ENCODE measurements around the gene CELSR1. TPM values are rescaled to one million over a fixed set of nuclear protein-coding genes. Genes with fewer than 3 reads are reported as not detected.

CELSR1 gene
- total RNA-seq, 1 donor from 2014 or later: 18.8 TPM

- H3K9me3 Mint-ChIP-seq: no peaks in the 10 kb centered on the region
- no peak for DNase-seq (ENCODE audit: low spot score in 2 of 2, unreplicated experiment in 2 of 2)
- no peaks in the 10 kb centered on the region for H3K27me3 Mint-ChIP-seq (ENCODE audit: low read depth)
- TF ChIP-seq CTCF (IDR thresholded peaks at IDR 0.05; ENCODE audit: unreplicated experiment): no peak
- H3K27ac Mint-ChIP-seq: peak overlapping the region; percentile 93
- peak overlapping the region; percentile 94 for H3K4me3 Mint-ChIP-seq
- peaks cover 20% of the 10 kb centered on the region for H3K36me3 Mint-ChIP-seq
- H3K4me1 Mint-ChIP-seq: peaks cover 16% of the 10 kb centered on the region
Measured at GRCh38 chr22:46336119-46337078, 201.0 kb downstream of the CELSR1 start.

- peaks cover 15% of the 10 kb centered on the region for H3K36me3 Mint-ChIP-seq
- peaks cover 16% of the 10 kb centered on the region for H3K4me1 Mint-ChIP-seq
- H3K4me3 Mint-ChIP-seq: peak within 1 kb of the TSS; percentile 94
- peak; percentile 73 to 76 for DNase-seq (ENCODE audit: low spot score in 2 of 2, unreplicated experiment in 2 of 2)
- H3K27me3 Mint-ChIP-seq (ENCODE audit: low read depth): no peaks in the 10 kb centered on the region
- no peaks in the 10 kb centered on the region for H3K9me3 Mint-ChIP-seq
- TF ChIP-seq CTCF (IDR thresholded peaks at IDR 0.05; ENCODE audit: unreplicated experiment): no peak
- H3K27ac Mint-ChIP-seq: peak within 1 kb of the TSS; percentile 97
Measured at GRCh38 chr22:46335201-46336118, 202.0 kb downstream of the CELSR1 start, which contains the start of gene TRMU. Gene TRMU (plus strand): TSS chr22:46335714. CDS start chr22:46335765, 51 bp downstream.

- Mint-ChIP-seq H3K9me3 (no peaks in the 10 kb centered on the region), H3K27ac (no peak overlapping the region), H3K27me3 (ENCODE audit: low read depth) (no peaks in the 10 kb centered on the region), H3K4me1 (peaks cover 10% of the 10 kb centered on the region), H3K36me3 (peaks cover 2% of the 10 kb centered on the region), H3K4me3 (no peak overlapping the region)
- no peak for TF ChIP-seq CTCF (IDR thresholded peaks at IDR 0.05; ENCODE audit: unreplicated experiment)
- DNase-seq (ENCODE audit: low spot score in 2 of 2, unreplicated experiment in 2 of 2): no peak
Measured at GRCh38 chr22:46331496-46331895, 205.9 kb downstream of the CELSR1 start.

- no peaks in the 10 kb centered on the region for H3K27me3 Mint-ChIP-seq (ENCODE audit: low read depth)
- peaks cover 6% of the 10 kb centered on the region for H3K4me1 Mint-ChIP-seq
- TF ChIP-seq CTCF (IDR thresholded peaks at IDR 0.05; ENCODE audit: unreplicated experiment): no peak
- H3K36me3 Mint-ChIP-seq: peaks cover 4% of the 10 kb centered on the region
- no peak overlapping the region for H3K27ac Mint-ChIP-seq
- no peak overlapping the region for H3K4me3 Mint-ChIP-seq
- H3K9me3 Mint-ChIP-seq: no peaks in the 10 kb centered on the region
- no peak for DNase-seq (ENCODE audit: low spot score in 2 of 2, unreplicated experiment in 2 of 2)
Measured at GRCh38 chr22:46330426-46330825, 207.0 kb downstream of the CELSR1 start.

GRCh38 chr22:46329616-46330015 lies 207.8 kb downstream of the CELSR1 start:
- no peak overlapping the region for H3K27ac Mint-ChIP-seq

More at GRCh38 chr22:46329616-46330015, 207.8 kb downstream of the CELSR1 start:
- TF ChIP-seq CTCF (IDR thresholded peaks at IDR 0.05; ENCODE audit: unreplicated experiment): no peak
- peaks cover 3% of the 10 kb centered on the region for H3K4me1 Mint-ChIP-seq
- H3K4me3 Mint-ChIP-seq: no peak overlapping the region
- H3K36me3 Mint-ChIP-seq: peaks cover 4% of the 10 kb centered on the region
- DNase-seq (ENCODE audit: low spot score in 2 of 2, unreplicated experiment in 2 of 2): no peak
- no peaks in the 10 kb centered on the region for H3K9me3 Mint-ChIP-seq
- no peaks in the 10 kb centered on the region for H3K27me3 Mint-ChIP-seq (ENCODE audit: low read depth)
